Measurements from ENCODE around the gene FAM174C.
A peak's percentile ranks its signal among the peaks of the same experiment; 100 is the strongest.

The FAM174C gene

GRCh38 chr19:1252821-1253513 lies 22.4 kb upstream of the FAM174C start:
- TF ChIP-seq, protein P1, sequence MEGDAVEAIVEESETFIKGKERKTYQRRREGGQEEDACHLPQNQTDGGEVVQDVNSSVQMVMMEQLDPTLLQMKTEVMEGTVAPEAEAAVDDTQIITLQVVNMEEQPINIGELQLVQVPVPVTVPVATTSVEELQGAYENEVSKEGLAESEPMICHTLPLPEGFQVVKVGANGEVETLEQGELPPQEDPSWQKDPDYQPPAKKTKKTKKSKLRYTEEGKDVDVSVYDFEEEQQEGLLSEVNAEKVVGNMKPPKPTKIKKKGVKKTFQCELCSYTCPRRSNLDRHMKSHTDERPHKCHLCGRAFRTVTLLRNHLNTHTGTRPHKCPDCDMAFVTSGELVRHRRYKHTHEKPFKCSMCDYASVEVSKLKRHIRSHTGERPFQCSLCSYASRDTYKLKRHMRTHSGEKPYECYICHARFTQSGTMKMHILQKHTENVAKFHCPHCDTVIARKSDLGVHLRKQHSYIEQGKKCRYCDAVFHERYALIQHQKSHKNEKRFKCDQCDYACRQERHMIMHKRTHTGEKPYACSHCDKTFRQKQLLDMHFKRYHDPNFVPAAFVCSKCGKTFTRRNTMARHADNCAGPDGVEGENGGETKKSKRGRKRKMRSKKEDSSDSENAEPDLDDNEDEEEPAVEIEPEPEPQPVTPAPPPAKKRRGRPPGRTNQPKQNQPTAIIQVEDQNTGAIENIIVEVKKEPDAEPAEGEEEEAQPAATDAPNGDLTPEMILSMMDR (IDR thresholded peaks at IDR 0.05; ENCODE audit: control insufficient read depth, extremely low read depth, insufficient read depth): no peak
- DNase-seq (ENCODE audit: low read depth): no peak
- H3K4me3 ChIP-seq (ENCODE audit: low read depth, low read length): peak overlapping the region; percentile 80

GRCh38 chr19:1253514-1254080 lies 21.7 kb upstream of the FAM174C start:
- H3K4me3 ChIP-seq (ENCODE audit: low read depth, low read length): peak overlapping the region; percentile 80
- DNase-seq (ENCODE audit: low read depth): no peak
- TF ChIP-seq, protein P1 (IDR thresholded peaks at IDR 0.05; ENCODE audit: control insufficient read depth, extremely low read depth, insufficient read depth): no peak

DNA sequence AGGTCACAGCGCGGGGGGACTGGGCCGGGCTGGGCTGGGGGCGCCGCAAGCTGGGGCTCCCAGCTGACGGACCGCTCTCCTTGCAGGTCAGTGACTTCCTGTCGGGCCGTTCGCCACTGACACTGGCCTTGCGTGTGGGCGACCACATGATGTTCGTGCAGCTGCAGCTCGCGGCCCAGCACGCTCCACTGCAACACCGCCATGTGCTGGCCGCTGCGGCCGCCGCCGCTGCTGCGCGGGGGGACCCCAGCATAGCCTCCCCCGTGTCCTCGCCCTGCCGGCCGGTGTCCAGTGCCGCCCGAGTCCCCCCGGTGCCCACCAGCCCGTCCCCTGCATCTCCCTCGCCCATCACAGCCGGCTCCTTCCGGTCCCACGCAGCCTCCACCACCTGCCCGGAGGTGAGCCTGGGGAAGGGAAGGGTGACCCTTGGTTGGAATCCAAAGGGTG lies 21.2 kb upstream of the FAM174C start:
- no peak overlapping the region for H3K4me3 ChIP-seq (ENCODE audit: low read depth, low read length)
- TF ChIP-seq, protein P1 (IDR thresholded peaks at IDR 0.05; ENCODE audit: control insufficient read depth, extremely low read depth, insufficient read depth): no peak

DNA sequence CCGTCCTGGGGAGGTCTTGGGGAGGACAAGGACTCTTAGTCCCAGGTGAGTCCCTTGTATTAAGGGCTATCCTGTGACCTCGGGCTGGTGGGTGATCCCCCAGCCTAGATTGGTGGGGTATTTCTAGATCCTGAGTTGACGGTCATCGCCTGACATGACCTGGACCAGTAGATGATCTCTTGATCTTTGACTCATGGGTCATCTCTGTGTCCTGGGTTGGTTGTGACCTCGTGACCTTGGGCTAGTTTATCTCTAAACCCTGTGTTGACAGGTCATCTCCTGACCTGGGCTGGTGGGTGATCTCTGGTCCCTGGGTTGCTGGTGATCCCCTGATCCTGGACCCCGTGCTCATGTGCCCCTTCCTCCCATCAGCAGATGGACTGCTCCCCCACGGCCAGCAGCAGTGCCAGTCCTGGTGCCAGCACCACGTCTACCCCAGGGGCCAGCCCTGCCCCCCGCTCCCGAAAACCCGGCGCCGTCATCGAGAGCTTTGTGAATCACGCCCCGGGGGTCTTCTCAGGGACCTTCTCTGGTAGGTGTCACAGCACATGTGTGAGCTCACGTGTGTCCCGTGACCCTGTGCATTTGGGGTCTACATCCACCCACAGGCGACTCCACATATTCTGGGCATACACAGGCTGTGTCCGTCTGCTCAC lies 20.7 kb upstream of the FAM174C start:
- TF ChIP-seq, protein P1 (IDR thresholded peaks at IDR 0.05; ENCODE audit: control insufficient read depth, extremely low read depth, insufficient read depth): no peak
- no peak overlapping the region for H3K4me3 ChIP-seq (ENCODE audit: low read depth, low read length)
- no peak for DNase-seq (ENCODE audit: low read depth)

More for the DNA sequence above, 21.2 kb upstream of the FAM174C start:
- DNase-seq (ENCODE audit: low read depth): no peak

DNA sequence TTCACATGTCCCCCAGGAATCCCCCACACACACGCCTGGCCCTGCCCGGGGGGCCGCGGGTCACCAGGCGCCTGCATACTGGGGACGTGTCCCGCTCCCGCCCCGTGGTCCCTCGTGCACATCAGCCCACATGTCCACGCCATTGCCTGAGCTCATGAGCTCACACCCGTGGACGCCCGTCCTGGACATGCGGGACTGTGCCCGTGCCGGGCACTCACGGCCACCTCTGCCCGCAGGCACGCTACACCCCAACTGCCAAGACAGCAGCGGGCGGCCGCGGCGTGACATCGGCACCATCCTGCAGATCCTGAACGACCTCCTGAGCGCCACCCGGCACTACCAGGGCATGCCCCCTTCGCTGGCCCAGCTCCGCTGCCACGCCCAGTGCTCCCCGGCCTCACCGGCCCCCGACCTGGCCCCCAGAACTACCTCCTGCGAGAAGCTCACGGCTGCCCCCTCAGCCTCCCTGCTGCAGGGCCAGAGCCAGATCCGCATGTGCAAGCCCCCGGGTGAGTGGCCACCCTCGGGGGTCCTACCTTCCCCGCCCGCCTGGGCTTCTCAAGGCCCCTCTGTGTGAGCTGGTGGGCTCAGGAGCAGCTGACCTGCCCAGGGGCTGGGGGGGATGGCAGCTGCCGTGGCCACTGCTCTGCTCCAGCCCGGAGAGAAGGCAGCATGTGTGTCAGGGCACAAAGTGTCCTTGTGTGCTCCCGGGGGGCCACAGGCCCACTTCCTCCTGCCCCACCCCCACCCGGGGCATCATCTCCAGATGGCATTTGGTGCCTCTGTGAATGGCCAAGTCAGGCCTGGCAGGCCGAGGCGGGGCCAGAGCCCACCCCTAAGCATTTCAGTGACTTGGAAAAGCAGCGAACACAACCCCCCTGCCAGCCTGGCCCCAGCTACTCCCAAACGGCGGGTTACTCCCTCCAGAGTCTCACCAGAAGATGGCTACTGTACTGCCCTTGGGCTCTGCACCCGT lies 19.9 kb upstream of the FAM174C start:
- H3K4me3 ChIP-seq (ENCODE audit: low read depth, low read length): no peak overlapping the region
- TF ChIP-seq, protein P1 (IDR thresholded peaks at IDR 0.05; ENCODE audit: control insufficient read depth, extremely low read depth, insufficient read depth): no peak
- DNase-seq (ENCODE audit: low read depth): no peak

DNA sequence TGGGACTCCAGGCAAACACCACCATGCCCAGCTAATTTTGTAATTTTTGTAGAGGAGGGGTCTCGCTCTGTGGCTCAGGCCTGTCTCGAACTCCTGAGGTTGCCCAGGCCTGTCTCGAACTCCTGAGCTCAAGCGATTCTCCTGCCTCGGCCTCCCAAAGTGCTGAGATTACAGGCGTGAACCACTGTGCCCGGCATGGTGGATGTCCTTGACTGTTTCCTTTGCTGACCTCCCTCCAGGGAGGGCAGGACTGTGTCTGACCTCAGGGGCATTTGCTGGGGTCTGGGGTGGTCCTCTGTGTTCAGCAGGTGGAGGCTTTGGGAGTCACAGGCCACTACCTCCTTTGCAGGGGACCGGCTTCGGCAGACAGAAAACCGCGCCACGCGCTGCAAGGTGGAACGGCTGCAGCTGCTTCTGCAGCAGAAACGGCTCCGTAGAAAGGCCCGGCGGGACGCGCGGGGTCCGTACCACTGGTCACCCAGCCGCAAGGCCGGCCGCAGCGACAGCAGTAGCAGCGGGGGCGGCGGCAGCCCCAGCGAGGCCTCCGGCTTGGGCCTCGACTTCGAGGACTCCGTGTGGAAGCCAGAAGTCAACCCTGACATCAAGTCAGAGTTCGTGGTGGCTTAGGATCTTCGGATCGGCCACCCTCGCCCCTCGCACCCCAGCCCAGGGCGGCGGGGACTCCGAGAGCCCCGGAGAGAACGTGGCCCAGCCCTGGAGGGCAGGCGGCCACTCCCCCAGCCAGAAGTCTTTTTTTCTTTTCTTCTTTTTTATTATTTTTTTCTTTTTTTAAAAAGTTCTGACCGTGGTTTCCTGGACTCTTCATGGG lies 18.5 kb upstream of the FAM174C start:
- H3K4me3 ChIP-seq (ENCODE audit: low read depth, low read length): no peak overlapping the region
- no peak for DNase-seq (ENCODE audit: low read depth)
- TF ChIP-seq, protein P1 (IDR thresholded peaks at IDR 0.05; ENCODE audit: control insufficient read depth, extremely low read depth, insufficient read depth): no peak
